ENCODE data around the gene EPN3.

Gene EPN3

DNA sequence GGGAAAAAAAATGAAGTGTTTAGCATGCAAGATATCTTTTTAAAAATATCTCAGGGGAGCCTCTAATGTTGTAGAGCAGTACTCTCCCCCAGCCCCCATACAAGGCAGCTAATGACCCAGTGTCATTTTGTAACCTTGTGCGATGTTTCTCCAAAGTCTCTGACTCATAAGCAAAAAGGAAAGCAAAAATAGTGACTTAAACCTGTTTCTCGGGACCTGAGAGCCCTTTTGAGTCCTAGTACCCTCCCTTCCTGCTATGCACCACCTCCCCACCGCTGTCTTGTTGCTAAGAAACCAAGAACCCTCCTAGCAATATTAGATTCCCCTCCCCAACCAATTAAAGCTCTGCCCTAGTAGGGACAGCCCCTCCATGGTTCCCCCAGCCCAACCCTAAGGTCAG lies 21.5 kb upstream of the EPN3 start:
- DNase-seq = no peak

GRCh38 chr17:50513495-50513894 lies 19.0 kb upstream of the EPN3 start:
- DNase-seq = no peak

- DNase-seq = no peak
These were observed 18.1 kb upstream of the EPN3 start for GRCh38 chr17:50514388-50514787.

GRCh38 chr17:50514936-50515702 lies 17.4 kb upstream of the EPN3 start:
- no peak for DNase-seq

DNA sequence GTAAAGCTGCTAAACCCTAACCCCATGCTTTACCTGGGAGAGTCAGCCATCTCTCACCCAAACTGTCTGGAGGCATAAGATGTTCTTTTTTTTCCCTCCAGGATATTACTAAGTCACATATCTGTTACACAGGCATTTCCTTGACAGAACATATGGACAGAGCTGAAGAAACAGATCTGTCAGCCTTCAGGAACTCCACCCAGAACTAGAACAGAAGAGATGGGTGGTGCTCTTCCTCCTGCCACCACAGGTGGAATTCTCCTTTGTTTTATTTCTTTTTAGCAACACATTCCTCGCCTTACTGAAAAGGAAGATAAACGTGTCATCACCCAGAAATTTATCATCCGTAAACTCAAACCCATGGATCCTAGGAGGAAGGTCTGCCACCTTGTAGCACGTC lies 15.5 kb upstream of the EPN3 start:
- DNase-seq = no peak

DNA sequence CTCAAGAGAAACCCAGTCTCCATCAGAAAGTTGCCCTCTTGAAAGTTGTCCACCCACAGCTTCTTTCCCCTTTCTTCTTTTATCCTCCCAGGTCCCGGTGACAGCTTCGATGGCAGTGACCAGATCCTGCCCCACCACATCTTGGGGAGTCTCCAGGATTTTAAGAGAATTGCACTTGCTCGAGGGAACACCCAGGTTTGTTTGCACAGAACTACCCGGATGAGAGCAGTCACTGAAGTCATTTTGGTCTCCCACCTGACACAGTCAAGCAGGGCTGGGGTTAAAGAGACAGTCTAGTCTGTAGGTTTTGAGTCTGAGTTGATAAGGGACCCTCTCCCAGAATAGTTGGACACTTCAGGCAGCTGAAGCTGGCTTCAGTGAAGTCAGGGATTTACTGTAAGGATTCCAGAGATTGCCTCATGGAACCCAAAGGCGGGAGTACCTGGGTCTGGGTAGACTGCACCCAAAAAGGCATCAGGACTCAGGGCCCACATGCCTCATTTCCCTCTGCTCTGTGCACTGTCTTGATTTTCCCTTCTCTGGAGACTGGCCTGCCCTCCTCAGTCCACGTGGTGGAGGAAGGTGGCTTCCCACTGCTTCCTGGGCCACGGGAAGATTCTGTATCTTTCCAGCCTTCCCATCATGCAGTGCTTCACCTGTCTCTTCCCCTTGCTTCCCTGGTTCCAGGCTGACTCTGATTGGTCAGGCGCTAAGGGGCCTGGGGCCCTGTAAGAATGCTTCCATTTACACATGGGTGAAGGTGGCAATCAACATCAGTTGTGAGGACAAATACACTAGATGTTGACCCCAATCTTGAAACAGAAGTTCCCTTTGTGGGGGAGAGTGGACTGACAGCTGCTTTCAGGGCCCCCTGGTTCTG lies 14.8 kb upstream of the EPN3 start:
- DNase-seq = no peak

DNA sequence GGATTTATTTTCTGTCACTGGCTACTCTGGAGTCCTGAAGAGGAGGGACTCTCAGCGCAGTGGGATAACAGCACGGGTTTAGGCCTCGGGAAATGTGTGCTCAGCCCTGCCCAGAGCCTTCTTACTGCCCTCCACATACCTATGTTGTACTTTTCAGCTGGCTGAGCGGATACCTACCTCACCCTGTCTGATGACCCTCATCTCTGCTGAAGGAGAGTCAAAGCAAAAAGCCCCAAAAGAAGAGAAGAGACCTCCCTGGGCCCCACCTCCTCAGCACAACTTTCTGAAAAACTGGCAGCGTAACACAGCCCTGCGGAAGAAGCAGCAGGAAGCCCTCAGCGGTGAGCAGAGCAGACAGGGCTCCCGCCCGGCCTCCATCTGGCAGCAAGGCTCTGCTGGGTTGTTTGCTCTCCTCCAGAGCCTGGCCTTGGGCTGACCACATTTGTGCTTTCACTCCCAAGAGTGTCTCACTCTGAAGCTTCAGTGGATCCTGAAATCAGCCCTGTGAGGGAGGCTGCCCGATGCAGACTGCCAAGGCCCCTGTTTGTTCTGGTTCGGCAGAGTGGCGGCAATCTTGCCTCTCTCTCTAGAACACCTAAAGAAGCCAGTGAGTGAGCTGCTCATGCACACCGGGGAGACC lies 14.0 kb upstream of the EPN3 start:
- no peak for DNase-seq

DNA sequence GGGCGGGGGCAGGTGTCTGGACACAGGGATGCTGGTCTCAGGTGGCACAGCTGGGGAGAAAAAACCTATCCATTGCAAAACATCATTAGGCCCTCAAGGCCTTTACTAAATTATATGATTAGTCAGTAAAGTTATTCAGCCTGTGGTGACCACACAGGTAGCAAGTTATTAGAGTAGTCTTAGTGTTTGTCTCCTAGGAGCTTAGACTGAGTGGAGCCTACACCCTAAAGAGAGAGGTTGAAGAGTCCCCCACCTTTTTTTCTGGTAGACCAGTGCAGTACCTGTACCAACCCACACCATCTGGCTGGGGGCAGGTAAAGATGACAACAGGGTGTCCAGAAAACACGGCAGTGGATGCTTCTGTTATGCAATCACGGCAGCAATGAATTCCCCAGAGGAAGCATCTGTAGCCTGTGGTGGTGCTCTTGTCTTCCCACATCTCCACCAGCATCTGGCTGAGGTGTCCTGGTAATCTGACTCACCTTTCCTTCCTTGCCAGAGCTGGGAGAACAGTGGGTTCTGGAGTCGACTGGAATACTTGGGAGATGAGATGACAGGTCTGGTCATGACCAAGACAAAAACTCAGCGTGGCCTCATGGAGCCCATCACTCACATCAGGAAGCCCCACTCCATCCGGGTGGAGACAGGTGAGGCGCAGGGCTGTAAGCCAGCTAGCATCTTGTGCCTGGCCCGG lies 13.2 kb upstream of the EPN3 start:
- DNase-seq = no peak

GRCh38 chr17:50520483-50520882 lies 12.1 kb upstream of the EPN3 start:
- no peak for DNase-seq

GRCh38 chr17:50521514-50521913 lies 11.0 kb upstream of the EPN3 start:
- DNase-seq = peak in 1 of 2 experiments; percentile 30

GRCh38 chr17:50522766-50523165 lies 9.8 kb upstream of the EPN3 start:
- no peak for DNase-seq

- no peak for DNase-seq
These were observed 9.3 kb upstream of the EPN3 start for GRCh38 chr17:50523208-50523607.

DNA sequence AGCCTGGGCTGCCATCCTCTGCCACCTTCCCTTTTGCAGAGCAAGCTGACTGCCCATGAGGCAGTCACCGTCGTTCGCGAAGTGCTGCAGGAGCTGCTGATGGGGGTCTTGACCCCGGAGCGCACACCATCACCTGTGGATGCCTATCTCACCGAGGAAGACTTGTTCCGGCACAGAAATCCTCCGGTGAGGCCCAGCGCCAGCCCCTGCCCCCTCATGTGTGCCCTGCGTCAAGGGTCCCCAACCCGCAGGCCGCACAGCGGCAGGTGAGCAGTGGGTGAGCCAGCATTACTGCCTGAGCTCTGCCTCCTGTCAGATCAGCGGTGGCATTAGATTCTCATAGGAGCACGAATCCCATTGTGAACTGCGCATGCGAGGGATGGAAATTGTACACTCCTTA lies 7.7 kb upstream of the EPN3 start:
- no peak for DNase-seq

GRCh38 chr17:50527155-50527762 lies 5.3 kb upstream of the EPN3 start:
- DNase-seq = no peak

DNA sequence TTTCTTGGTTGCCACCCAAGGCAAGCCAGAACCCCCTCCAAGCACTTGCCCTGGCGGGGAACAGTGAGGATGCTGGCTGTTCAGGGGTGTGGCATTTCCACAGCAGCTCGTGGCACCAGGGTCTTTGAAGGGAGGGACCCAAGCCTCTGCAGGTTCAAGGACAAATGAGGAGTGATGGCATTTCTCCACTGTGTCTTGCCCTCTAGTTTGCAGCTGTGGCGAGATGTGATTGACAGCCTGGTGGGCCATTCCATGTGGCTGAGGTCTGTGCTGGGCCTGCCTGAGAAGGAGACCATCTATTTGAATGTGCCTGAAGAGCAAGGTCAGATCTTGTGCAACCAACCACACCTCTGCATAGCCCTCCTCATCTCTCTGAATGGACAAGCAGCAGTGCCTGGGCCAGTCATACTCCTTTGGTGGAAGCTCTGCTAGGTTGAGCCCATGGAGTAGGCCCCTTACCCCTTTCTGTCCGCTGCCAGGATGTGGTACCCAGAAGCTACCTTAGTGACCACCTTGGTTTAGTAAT lies 4.5 kb upstream of the EPN3 start:
- DNase-seq = no peak

DNA sequence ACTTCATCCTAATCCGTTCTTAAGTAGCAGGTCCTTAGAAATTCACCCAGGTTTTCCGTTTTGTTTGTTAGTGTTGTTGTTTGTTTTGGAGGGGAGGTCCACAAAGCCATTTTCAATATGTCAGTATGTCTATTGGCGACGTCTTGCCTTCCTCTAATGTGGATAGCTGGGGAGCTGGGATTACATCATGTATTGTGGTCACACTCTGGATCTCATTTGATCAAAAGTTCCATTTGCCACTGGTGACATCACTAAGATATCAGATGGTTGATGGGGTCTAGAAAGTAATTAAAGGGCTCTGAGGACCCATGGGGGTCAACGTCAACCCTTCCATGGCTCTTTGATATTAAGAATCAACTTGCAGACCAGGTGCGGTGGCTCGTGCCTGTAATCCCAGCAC lies 2.7 kb upstream of the EPN3 start:
- DNase-seq = no peak

DNA sequence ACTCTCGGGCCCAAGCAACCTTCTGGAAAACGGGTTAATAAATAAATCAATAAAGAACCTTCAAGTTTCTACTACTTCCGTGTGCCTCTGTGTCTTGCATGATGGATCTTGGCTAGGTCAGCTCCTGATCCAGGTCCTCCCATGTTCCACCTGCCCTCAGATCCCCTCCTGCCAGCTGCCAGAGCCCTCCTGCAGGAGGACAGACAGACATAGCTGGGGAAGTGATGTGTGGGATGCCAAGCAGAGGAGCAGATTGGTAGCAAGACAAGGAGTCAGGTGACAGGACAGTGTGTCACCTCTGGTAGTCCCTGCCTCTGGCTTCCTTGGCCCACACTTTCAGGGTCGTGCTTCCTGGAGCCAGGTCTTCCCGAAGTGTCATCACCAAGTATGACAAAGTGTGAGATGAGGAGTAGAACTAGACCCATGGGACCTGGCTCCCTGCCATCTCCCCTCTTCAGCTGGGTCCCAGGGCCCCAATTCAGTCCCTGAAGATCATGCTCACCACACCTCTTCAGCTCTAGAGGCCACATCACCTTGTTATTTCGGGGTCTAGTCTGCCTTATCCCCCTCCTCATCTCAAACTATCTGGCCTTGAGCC lies 1.0 kb upstream of the EPN3 start:
- no peak for DNase-seq

GRCh38 chr17:50533185-50533584 lies 650 bp downstream of the EPN3 start:
- DNase-seq = no peak

- DNase-seq = peak; percentile 20 to 54
These were observed 1.2 kb downstream of the EPN3 start for GRCh38 chr17:50533720-50534148.

GRCh38 chr17:50534222-50534978 lies 1.9 kb downstream of the EPN3 start:
- peak in 1 of 2 experiments; percentile 17 for DNase-seq

- DNase-seq = no peak
These were observed 2.4 kb downstream of the EPN3 start for GRCh38 chr17:50534979-50535326.
